HCT116 (cell line): ENCODE data around the gene FBXO34. TPM values are rescaled to one million over a fixed set of nuclear protein-coding genes. Genes with fewer than 3 reads are reported as not detected.

Experiments used
- ATAC-seq: fragments of 200-7000 bp; cut with Tn5 transposase; 2 replicates; pipeline ENCODE4 v1.9.1; 2020; ENCODE audit warnings: mild to moderate bottlenecking, moderate library complexity
- BruUV-seq: library from RNA; stranded (reverse); fragments of 400-500 nt; replicated peaks from 2 replicates; lab custom pipeline; 2021; lab: Mats Ljungman, UMichigan
- CTCF ChIA-PET: fragments of 300-600 bp; sonication (Branson Sonifier 250); formaldehyde crosslinking; loops from one replicate; lab custom pipeline; 2021; ENCODE audit warnings: antibody characterized with exemption; lab: Charles Lee
- POLR2A ChIA-PET: fragments of 300-600, 350-600 bp; sonication (Branson Sonifier 250); formaldehyde crosslinking; loops from one replicate; lab custom pipeline; 2021; ENCODE audit warnings: antibody characterized with exemption; lab: Charles Lee
- RAD21 ChIA-PET, 2 experiments: fragments of 300-600 bp; sonication (Branson Sonifier 250); formaldehyde crosslinking; loops; one replicate each; lab custom pipeline; 2023; ENCODE audit warnings: low total read pairs in 2 of 2; ENCODE audit not compliant: uncharacterized antibody in 2 of 2, unreplicated experiment in 2 of 2, low non-redundant PET in 1 of 2; lab: Charles Lee
- DNase-seq: peaks from one replicate; pipeline ENCODE4 v3.0.0-alpha.2; 2010; ENCODE audit warnings: low read depth, low spot score
- H2AFZ ChIP-seq: fragments of 200-600 bp; shearing (Covaris generic), sonication (generic); 2 replicates; pipeline ENCODE4 v1.6.1; 2017; ENCODE audit warnings: low read depth, mixed run types, mixed read lengths, antibody characterized with exemption, low read length; ENCODE audit not compliant: poor library complexity, severe bottlenecking
- H3K27ac ChIP-seq: 2 replicates; pipeline ENCODE4 v1.5.1; 2012; ENCODE audit warnings: low read depth, low read length
- H3K27me3 ChIP-seq: fragments of 200-600 bp; sonication (generic); 2 replicates; pipeline ENCODE4 v1.6.1; 2016; ENCODE audit warnings: mixed run types, low read length, mixed read lengths; ENCODE audit not compliant: insufficient read depth
- H3K36me3 ChIP-seq, 2 experiments: fragments of 200-500 bp in 1 of 2; fragments of 200-600 bp in 1 of 2; sonication (Bioruptor generic) in 1 of 2; sonication (generic) in 1 of 2; 2 replicates each; pipeline versions ENCODE4 v1.5.1 to v1.6.1; 2014 to 2016; ENCODE audit warnings: low read length in 2 of 2, inconsistent platforms in 1 of 2, mixed read lengths in 1 of 2, mixed run types in 1 of 2; ENCODE audit not compliant: insufficient read depth in 2 of 2, control insufficient read depth in 1 of 2
- H3K4me1 ChIP-seq, 2 experiments: fragments of 200-600 bp in 1 of 2; sonication (generic) in 1 of 2; 2 replicates each; pipeline versions ENCODE4 v1.5.1 to v1.6.1; 2012 to 2017; ENCODE audit warnings: low read length in 2 of 2, inconsistent platforms in 1 of 2, mild to moderate bottlenecking in 1 of 2, mixed read lengths in 1 of 2, mixed run types in 1 of 2, moderate library complexity in 1 of 2; ENCODE audit not compliant: insufficient read depth in 2 of 2, control insufficient read depth in 1 of 2
- H3K4me2 ChIP-seq: fragments of 200-600 bp; sonication (generic); 2 replicates; pipeline ENCODE4 v1.6.1; 2017; ENCODE audit warnings: mixed run types, low read length, mixed read lengths
- H3K4me3 ChIP-seq, 2 experiments: fragments of 200-600 bp in 1 of 2; sonication (generic) in 1 of 2; replicated peaks in 1 of 2; 2 replicates each; pipeline ENCODE4 v1.5.1; 2011 to 2016; ENCODE audit warnings: low read length in 2 of 2, control low read depth in 1 of 2, low read depth in 1 of 2, mild to moderate bottlenecking in 1 of 2, mixed read lengths in 1 of 2, mixed run types in 1 of 2
- H3K79me2 ChIP-seq: fragments of 200-600 bp; sonication (generic); 2 replicates; pipeline ENCODE4 v1.6.1; 2017; ENCODE audit warnings: mild to moderate bottlenecking, mixed run types, low read length, moderate library complexity, mixed read lengths; ENCODE audit not compliant: insufficient read depth
- H3K9ac ChIP-seq: fragments of 200-600 bp; sonication (generic); 2 replicates; pipeline ENCODE4 v1.6.1; 2016; ENCODE audit warnings: low read length, mixed read lengths
- H3K9me2 ChIP-seq: fragments of 200-600 bp; sonication (generic), shearing (Covaris generic); 2 replicates; pipeline ENCODE4 v1.6.1; 2017; ENCODE audit warnings: mixed run types, mild to moderate bottlenecking, moderate library complexity; ENCODE audit not compliant: insufficient read depth
- H3K9me3 ChIP-seq, 2 experiments: fragments of 200-500 bp in 1 of 2; fragments of 200-600 bp in 1 of 2; sonication (Bioruptor generic) in 1 of 2; sonication (generic) in 1 of 2; 2 replicates each; pipeline ENCODE4 v1.6.1; 2014 to 2017; ENCODE audit warnings: low read length in 2 of 2, mixed read lengths in 2 of 2, inconsistent platforms in 1 of 2, low read depth in 1 of 2, mild to moderate bottlenecking in 1 of 2, mixed run types in 1 of 2, moderate library complexity in 1 of 2; ENCODE audit not compliant: control insufficient read depth in 1 of 2, insufficient read depth in 1 of 2
- H4K20me1 ChIP-seq: fragments of 200-600 bp; sonication (generic), shearing (Covaris generic); 2 replicates; pipeline ENCODE4 v1.6.1; 2017; ENCODE audit warnings: mixed run types, mild to moderate bottlenecking, moderate library complexity; ENCODE audit not compliant: insufficient read depth
- CEBPB ChIP-seq: IDR thresholded peaks from 2 replicates; pipeline ENCODE4 v1.6.1; 2012; ENCODE audit warnings: low read depth
- EGR1 ChIP-seq: IDR thresholded peaks from 2 replicates; pipeline ENCODE4 v1.6.1; 2012; ENCODE audit warnings: low read depth
- POLR2AphosphoS5 ChIP-seq: IDR thresholded peaks from 2 replicates; pipeline ENCODE4 v1.6.1; 2011; ENCODE audit warnings: mild to moderate bottlenecking, low read depth, low read length, moderate library complexity
- RAD21 ChIP-seq: IDR thresholded peaks from 2 replicates; pipeline ENCODE4 v1.6.1; 2012; ENCODE audit warnings: low read depth, mild to moderate bottlenecking
- SP1 ChIP-seq: IDR thresholded peaks from 2 replicates; pipeline ENCODE4 v1.6.1; 2012; ENCODE audit warnings: low read depth
- SRF ChIP-seq: IDR thresholded peaks from 2 replicates; pipeline ENCODE4 v1.6.1; 2012; ENCODE audit warnings: low read depth
- TCF7L2 ChIP-seq: IDR thresholded peaks from 2 replicates; pipeline ENCODE4 v1.7.0; 2011; ENCODE audit warnings: borderline replicate concordance, inconsistent platforms; ENCODE audit not compliant: insufficient read depth, insufficient read length; ENCODE audit errors: extremely low read depth
- ZBTB33 ChIP-seq: IDR thresholded peaks from 2 replicates; pipeline ENCODE4 v1.6.1; 2011; ENCODE audit warnings: mild to moderate bottlenecking, low read length, moderate library complexity; ENCODE audit not compliant: insufficient replicate concordance; ENCODE audit errors: extremely low read depth
- intact Hi-C: fragments of 100-400 bp; cut with micrococcal nuclease; formaldehyde crosslinking; loops from 2 replicates; pipeline ENCODE4 v1.10.0; 2022
- total RNA-seq: library from RNA; stranded (reverse); gene quantifications from one replicate; pipeline ENCODE4 v1.2.1, GENCODE V29; 2021; ENCODE audit not compliant: unreplicated experiment

Gene FBXO34
- total RNA-seq, 1 experiment from 2014 or later, result 26.9 TPM

- Histone ChIP-seq H3K4me2 (no peak overlapping the region), H2AFZ (no peak overlapping the region), H4K20me1 (no peaks in the 10 kb centered on the region), H3K9ac (no peak overlapping the region), H3K79me2 (peaks cover 32% of the 10 kb centered on the region; the same call in 1 of the 2 replicates), H3K27me3 (no peaks in the 10 kb centered on the region), H3K4me3 (no peak overlapping the region), H3K36me3 (peaks cover 14 to 16% of the 10 kb centered on the region in 2 experiments; a peak in 3 of 4 replicates), H3K27ac (no peak overlapping the region), H3K4me1 (peaks cover 0 to 11% of the 10 kb centered on the region in 2 experiments; a peak in 2 of 4 replicates), H3K9me2 (no peaks in the 10 kb centered on the region), H3K9me3 (no peaks in the 10 kb centered on the region)
- DNase-seq (no peak), ATAC-seq (no peak)
- ChIA-PET CTCF (no interaction called here), POLR2A (interaction anchor here (0.5 kb wide), 1 partner anchor 45 kb away, joined by 3 read pairs; no protein-coding TSS in a partner anchor), RAD21 (no interaction called here)
- TF ChIP-seq SRF, result no peak
- no peak for TF ChIP-seq EGR1
- TF ChIP-seq POLR2AphosphoS5, result no peak
- no peak for TF ChIP-seq TCF7L2
- no peak for TF ChIP-seq RAD21
- no peak for TF ChIP-seq CEBPB
- TF ChIP-seq SP1, result no peak
- no peak for TF ChIP-seq ZBTB33
- BruUV-seq, result no TSS peak
- intact Hi-C loops, result no loop called here
These were observed 78.3 kb downstream of the FBXO34 start for GRCh38 chr14:55349565-55349964.
